Measurements from ENCODE around the gene SIRT3.

The SIRT3 gene

DNA sequence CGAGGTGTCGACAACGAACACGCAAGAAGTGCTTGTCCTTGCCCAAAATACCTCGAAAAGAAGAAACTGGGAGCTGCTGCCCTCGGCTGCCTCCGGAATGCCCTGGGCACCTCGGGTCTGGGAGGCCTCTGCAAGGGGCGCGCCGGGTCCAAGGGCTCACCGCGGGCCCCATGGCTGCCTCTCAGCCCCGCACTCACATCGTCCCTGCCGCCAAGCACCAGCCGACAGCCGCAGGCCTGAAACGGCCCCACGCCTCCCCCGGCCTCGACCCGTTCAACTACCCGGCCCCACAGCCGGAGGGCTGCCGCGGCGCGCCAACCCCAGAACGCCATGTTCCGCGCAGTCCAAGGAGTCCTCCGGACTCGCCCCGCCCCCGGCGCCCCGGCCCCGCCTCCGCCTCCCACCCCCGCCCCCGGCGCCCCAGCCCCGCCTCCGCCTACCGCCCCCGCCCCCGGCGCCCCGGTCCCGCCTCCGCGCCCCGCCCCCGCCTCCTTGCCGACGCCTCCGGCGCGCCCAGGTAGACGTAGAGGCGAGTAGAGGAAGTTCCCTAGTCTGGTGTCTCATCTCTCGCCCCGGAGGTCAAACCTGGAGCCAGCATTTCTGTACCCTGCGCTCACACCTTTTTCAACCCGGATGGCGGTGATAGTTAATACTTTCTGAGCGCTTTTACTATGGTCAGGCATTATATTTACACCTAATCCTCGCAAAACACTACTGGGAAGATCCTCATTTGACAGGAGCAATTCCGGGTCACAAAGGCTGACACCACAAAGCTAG, at the start of gene SIRT3:
Gene SIRT3, minus strand, starts transcription at position 346 of the 777 bp plus-strand sequence. Its CDS starts 14 bp downstream, at position 332.
- peak; percentile 62 to 81 for DNase-seq (ENCODE audit: low read depth in 2 of 2)

GRCh38 chr11:285894-286220, 49.7 kb upstream of the SIRT3 start:
- no peak for DNase-seq (ENCODE audit: low read depth in 2 of 2)

GRCh38 chr11:285021-285893, 49.1 kb upstream of the SIRT3 start:
- DNase-seq (ENCODE audit: low read depth in 2 of 2), result no peak

- DNase-seq (ENCODE audit: low read depth in 2 of 2), result no peak
Observed at GRCh38 chr11:284105-285020, 48.2 kb upstream of the SIRT3 start.

DNA sequence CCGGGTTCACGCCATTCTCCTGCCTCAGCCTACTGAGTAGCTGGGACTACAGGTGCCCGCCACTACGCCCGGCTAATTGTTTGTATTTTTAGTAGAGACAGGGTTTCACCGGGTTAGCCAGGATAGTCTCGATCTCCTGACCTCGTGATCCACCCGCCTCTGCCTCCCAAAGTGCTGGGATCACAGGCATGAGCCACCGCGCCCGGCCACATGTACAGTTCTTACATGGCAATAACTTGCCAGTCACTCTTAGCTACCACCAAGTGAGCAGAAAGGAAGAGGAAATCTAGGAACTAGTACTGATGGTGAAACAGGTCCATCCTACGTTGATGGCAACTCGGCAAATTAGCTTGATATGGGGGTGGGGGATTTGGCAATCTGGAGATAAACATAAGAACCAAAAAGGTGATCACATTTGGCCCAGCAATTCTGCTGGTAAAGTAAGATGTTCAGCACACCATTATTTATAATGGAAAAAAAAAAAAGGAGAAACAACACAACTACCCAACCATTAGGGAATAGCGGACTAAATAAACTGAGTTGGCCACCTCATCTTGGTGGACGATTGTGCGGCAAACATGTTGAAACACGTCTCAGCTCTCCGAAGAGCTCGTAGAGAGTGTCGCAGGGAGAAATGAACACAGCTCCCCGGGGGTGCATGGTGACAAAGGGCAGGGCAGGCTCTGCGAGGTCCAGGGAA, 47.4 kb upstream of the SIRT3 start:
- no peak for DNase-seq (ENCODE audit: low read depth in 2 of 2)

- no peak for DNase-seq (ENCODE audit: low read depth in 2 of 2)
Observed at GRCh38 chr11:282630-283360, 46.7 kb upstream of the SIRT3 start.

- no peak for DNase-seq (ENCODE audit: low read depth in 2 of 2)
Observed at GRCh38 chr11:282171-282570, 46.0 kb upstream of the SIRT3 start.

DNA sequence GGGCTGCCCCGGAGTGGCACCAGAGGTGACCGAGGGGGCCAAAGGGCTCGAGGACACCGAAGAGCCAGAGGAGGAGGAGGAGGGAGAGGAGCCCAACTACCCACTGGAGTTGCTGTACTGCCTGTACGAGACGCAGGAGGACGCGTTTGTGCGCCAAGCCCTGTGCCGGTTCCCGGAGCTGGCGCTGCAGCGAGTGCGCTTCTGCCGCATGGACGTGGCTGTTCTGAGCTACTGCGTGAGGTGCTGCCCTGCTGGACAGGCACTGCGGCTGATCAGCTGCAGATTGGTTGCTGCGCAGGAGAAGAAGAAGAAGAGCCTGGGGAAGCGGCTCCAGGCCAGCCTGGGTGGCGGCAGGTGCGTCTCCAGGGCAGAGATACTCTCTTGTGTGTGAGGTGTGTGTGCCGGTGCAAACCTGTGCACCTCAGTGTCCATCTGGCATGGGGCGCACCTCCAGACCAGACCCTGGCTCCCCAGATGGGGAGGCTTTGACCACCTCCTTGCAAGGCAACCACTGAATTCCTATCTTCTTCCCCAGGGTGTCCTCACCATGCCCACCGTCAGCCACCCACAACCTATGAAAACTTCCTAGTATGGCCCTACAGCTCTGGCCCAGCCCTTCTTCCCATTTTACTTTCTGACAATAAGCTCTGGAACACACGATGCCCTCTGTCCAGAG, 45.5 kb upstream of the SIRT3 start:
- DNase-seq (ENCODE audit: low read depth in 2 of 2), result no peak

- DNase-seq (ENCODE audit: low read depth in 2 of 2), result no peak
Observed at GRCh38 chr11:280706-281485, 44.8 kb upstream of the SIRT3 start.

DNA sequence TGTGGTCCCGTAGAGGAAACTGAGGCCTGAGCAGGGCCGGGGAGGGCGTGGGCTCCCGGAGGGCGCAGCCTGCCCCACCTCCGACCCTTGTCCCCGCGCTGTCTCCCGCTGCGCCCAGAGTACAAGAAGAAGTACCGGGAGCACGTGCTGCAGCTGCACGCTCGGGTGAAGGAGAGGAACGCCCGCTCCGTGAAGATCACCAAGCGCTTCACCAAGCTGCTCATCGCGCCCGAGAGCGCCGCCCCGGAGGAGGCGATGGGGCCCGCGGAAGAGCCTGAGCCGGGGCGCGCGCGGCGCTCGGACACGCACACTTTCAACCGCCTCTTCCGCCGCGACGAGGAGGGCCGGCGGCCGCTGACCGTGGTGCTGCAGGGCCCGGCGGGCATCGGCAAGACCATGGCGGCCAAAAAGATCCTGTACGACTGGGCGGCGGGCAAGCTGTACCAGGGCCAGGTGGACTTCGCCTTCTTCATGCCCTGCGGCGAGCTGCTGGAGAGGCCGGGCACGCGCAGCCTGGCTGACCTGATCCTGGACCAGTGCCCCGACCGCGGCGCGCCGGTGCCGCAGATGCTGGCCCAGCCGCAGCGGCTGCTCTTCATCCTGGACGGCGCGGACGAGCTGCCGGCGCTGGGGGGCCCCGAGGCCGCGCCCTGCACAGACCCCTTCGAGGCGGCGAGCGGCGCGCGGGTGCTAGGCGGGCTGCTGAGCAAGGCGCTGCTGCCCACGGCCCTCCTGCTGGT, 44.0 kb upstream of the SIRT3 start:
- no peak for DNase-seq (ENCODE audit: low read depth in 2 of 2)

DNA sequence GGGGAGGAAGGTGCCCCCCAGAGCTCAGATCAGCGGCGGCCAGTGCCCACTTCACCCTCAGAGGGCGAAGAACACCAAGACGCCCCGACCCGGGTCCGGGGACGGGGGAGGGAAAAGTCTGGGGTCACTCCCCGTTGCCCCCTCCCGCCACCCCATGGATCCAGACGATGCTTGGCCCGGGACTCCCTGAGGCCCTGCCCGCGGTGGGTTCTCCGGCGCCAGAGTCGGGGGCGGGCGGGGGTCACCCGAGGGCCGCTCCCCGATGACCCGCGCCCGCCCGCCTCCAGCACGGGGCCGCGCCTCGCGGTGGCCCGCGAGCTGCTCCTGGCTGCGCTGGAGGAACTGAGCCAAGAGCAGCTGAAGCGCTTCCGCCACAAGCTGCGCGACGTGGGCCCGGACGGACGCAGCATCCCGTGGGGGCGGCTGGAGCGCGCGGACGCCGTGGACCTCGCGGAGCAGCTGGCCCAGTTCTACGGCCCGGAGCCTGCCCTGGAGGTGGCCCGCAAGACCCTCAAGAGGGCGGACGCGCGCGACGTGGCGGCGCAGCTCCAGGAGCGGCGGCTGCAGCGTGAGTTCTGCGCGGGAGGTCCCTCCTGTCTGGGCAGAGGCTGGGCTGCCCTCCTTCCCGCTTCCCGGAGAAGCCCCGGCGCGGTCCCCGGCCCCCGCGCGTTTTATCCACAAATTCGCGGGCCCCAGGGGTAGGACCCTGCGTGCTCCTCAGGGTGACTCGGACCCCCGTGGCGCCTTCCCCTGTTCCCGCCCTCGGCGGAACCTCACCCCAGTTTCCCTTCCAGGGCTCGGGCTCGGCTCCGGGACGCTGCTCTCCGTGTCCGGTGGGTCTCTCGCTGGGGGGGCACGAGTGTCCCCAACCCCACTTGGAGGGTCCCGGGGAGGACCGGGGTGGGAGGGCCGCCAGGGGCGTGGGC, 43.2 kb upstream of the SIRT3 start:
- DNase-seq (ENCODE audit: low read depth in 2 of 2), result no peak

DNA sequence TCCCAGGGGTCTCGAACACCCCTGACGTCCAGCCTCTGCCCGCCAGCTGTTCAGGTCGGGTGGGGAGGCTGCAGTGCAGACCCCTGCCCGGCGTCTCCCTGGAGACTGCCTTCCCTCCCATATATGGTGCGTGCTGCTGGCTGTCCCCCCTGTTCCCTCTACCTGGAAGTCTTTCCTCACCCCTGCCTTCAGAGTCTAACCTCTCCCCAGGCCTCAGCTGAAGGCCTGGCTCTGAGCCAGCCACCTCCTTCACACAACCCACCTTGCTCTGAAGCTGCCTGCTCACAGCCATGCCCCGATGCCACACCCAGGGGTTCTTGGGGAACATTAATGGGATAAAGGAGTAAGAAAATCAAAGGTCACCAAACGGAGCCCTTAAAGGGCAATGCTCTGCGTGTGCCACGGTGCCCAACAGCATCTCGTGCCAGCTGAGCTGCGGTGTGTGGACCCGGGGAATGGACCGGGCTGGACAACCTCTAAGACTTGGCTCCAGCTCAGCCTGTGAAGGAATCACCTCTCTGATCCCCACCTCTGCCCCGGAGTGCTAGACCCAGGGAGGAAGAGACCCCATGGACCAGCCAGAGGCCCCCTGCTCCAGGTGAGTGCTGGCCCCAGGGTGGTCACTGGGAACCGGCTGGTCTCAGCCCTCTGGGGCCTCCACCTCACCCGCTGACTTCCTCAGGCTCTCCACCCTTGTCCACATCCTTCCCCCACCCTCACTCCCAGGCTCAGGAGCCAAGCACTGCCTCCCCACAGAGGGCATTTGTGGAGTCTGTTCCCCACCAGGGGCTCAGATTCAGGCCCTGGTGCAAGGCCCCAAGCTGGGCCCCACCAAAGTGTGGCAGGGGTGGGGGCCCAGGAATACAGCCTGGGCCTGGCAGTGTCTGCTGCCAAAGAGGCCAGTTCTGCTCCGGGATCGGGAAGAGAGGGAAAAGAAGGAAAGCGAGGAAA, 42.1 kb upstream of the SIRT3 start, which contains the start of gene NLRP6:
Gene NLRP6, plus strand, starts transcription at position 407 of the 951 bp plus-strand sequence. Its CDS starts 163 bp downstream, at position 570.
- no peak for DNase-seq (ENCODE audit: low read depth in 2 of 2)

DNA sequence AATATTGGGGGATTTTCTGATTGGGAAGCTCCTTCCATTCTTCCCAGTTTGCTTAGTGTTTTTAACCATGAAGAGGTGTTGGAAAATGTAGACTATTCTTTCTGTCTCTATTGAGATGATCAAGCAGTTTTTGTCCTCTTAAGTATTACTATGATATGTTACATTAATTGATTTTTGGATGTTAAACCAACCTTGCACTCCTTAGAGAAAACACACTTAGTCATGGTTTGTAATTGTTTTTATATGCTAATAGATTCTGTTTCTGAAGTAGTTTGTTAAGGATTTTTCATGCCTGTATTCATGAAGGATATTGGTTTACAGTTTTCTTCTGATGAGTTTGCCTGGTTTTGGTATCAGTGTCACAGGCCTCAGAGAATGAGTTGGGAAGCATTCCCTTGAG, 40.1 kb upstream of the SIRT3 start:
- DNase-seq (ENCODE audit: low read depth in 2 of 2), result no peak

GRCh38 chr11:272931-273198, 36.7 kb upstream of the SIRT3 start:
- no peak for DNase-seq (ENCODE audit: low read depth in 2 of 2)

DNA sequence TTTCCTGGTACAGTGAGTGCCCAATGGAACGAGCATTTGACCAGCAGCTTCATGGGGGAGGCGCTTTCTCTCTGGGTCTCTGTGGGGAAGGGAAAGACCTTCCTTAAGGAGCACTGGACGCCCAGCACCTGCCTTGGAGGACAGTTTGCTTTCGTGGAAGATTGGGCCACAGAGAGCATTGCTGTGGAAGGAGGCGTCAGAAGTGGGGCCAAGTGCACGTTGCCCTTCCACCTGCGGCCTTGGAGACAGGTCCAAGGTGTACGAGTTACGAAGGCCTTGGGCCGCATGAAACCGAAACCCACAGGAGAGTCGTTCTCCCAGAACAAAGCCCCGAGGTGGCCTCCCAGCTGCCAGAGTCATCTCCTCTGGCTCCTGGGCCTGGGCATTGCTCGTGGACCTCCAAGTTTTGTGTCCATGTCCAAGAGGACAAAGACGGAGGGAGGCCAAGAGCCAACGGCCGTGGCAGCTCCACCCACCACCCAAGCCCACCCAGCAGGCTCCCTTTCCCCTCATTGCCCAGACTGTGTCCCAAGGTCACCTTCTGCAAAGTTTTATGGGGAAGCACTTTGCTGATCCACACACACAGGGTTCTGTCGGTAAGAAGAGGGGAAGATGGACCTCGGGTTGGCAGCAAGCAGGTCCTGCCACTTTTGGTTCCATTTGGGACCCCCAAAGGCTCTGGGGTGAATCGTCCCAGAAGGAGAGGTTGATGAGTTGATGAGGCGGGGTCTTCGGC, 36.2 kb upstream of the SIRT3 start:
- no peak for DNase-seq (ENCODE audit: low read depth in 2 of 2)

GRCh38 chr11:271319-271715, 35.2 kb upstream of the SIRT3 start:
- DNase-seq (ENCODE audit: low read depth in 2 of 2), result no peak

All from stimulated activated CD4-positive, alpha-beta T cell treated with anti-CD3 and anti-CD28 coated beads, Interleukin-1b, Interleukin-23, amount 100 ng/mL, for 1 hour (primary cell).